ENCODE results near the gene SMAD5.

- TF ChIP-seq, protein P1, sequence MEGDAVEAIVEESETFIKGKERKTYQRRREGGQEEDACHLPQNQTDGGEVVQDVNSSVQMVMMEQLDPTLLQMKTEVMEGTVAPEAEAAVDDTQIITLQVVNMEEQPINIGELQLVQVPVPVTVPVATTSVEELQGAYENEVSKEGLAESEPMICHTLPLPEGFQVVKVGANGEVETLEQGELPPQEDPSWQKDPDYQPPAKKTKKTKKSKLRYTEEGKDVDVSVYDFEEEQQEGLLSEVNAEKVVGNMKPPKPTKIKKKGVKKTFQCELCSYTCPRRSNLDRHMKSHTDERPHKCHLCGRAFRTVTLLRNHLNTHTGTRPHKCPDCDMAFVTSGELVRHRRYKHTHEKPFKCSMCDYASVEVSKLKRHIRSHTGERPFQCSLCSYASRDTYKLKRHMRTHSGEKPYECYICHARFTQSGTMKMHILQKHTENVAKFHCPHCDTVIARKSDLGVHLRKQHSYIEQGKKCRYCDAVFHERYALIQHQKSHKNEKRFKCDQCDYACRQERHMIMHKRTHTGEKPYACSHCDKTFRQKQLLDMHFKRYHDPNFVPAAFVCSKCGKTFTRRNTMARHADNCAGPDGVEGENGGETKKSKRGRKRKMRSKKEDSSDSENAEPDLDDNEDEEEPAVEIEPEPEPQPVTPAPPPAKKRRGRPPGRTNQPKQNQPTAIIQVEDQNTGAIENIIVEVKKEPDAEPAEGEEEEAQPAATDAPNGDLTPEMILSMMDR (IDR thresholded peaks at IDR 0.05): no peak
- no peak for TF ChIP-seq POLR2A (IDR thresholded peaks at IDR 0.05)
Observed at GRCh38 chr5:136193322-136193935, 60.8 kb downstream of the SMAD5 start.

All from thyroid gland (tissue), 4 donors.